ENCODE data around the gene OR2A5. TPM values are rescaled to one million over a fixed set of nuclear protein-coding genes. Genes with fewer than 3 reads are reported as not detected.

The OR2A5 gene
- total RNA-seq, 1 donor from 2014 or later, result not detected

GRCh38 chr7:144057954-144058353 lies 9.2 kb downstream of the OR2A5 start:
- no peak for TF ChIP-seq CTCF (IDR thresholded peaks at IDR 0.05; ENCODE audit: insufficient read depth, low read length, severe bottlenecking)
- Histone ChIP-seq H3K36me3 (ENCODE audit: control insufficient read depth, insufficient read depth, low read length) (no peaks in the 10 kb centered on the region), H3K4me3 (ENCODE audit: low read depth, low read length) (no peak overlapping the region), H3K27me3 (ENCODE audit: control insufficient read depth, insufficient read depth, low read length) (no peaks in the 10 kb centered on the region)
- FAIRE-seq, result no peak
- no peak for DNase-seq (ENCODE audit: low read depth)

GRCh38 chr7:144063710-144064109 lies 15.0 kb downstream of the OR2A5 start:
- FAIRE-seq (no peak), DNase-seq (ENCODE audit: low read depth) (no peak)
- peak; percentile 25 for TF ChIP-seq CTCF (IDR thresholded peaks at IDR 0.05; ENCODE audit: insufficient read depth, low read length, severe bottlenecking)
- no peaks in the 10 kb centered on the region for H3K36me3 ChIP-seq (ENCODE audit: control insufficient read depth, insufficient read depth, low read length)
- no peaks in the 10 kb centered on the region for H3K27me3 ChIP-seq (ENCODE audit: control insufficient read depth, insufficient read depth, low read length)
- H3K4me3 ChIP-seq (ENCODE audit: low read depth, low read length), result no peak overlapping the region

- Histone ChIP-seq H3K36me3 (ENCODE audit: control insufficient read depth, insufficient read depth, low read length) (no peaks in the 10 kb centered on the region), H3K4me3 (ENCODE audit: low read depth, low read length) (no peak within 1 kb of the TSS), H3K27me3 (ENCODE audit: control insufficient read depth, insufficient read depth, low read length) (no peaks in the 10 kb centered on the region)
- DNase-seq (ENCODE audit: low read depth), result no peak
- TF ChIP-seq CTCF (IDR thresholded peaks at IDR 0.05; ENCODE audit: insufficient read depth, low read length, severe bottlenecking), result no peak
- no peak for FAIRE-seq
Observed at GRCh38 chr7:144069511-144069910, 20.8 kb downstream of the OR2A5 start, which contains the start of gene OR2A25. TSS of gene OR2A25 (plus strand) at chr7:144069811. CDS start at chr7:144074220, 4,409 bp downstream.

- no peaks in the 10 kb centered on the region for H3K27me3 ChIP-seq (ENCODE audit: control insufficient read depth, insufficient read depth, low read length)
- DNase-seq (ENCODE audit: low read depth) (no peak), FAIRE-seq (no peak)
- no peaks in the 10 kb centered on the region for H3K36me3 ChIP-seq (ENCODE audit: control insufficient read depth, insufficient read depth, low read length)
- TF ChIP-seq CTCF (IDR thresholded peaks at IDR 0.05; ENCODE audit: insufficient read depth, low read length, severe bottlenecking), result no peak
- no peak overlapping the region for H3K4me3 ChIP-seq (ENCODE audit: low read depth, low read length)
Observed at GRCh38 chr7:144069953-144070352, 21.2 kb downstream of the OR2A5 start.

- DNase-seq (ENCODE audit: low read depth) (no peak), FAIRE-seq (no peak)
- no peaks in the 10 kb centered on the region for H3K27me3 ChIP-seq (ENCODE audit: control insufficient read depth, insufficient read depth, low read length)
- H3K36me3 ChIP-seq (ENCODE audit: control insufficient read depth, insufficient read depth, low read length), result no peaks in the 10 kb centered on the region
- H3K4me3 ChIP-seq (ENCODE audit: low read depth, low read length), result no peak overlapping the region
- no peak for TF ChIP-seq CTCF (IDR thresholded peaks at IDR 0.05; ENCODE audit: insufficient read depth, low read length, severe bottlenecking)
Observed at GRCh38 chr7:144074374-144074773, 25.6 kb downstream of the OR2A5 start.

DNA sequence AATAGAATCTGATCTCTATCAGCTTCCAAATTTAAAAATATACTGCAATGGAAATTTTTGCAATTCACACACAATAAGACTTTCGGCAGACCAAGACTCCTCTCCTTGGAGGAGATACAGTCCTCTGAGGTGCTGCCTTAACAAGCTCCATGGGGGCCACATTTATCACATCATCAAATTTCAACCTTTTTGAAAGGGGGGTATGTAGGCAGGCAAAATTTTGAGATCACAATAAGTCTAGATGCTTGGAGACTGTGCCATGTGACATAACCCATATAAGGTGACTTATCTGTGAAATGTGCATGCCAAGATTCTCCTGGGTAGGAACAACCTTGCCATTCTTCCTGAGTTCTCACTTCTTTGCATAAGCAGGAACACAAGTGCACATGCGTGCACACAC lies 37.2 kb downstream of the OR2A5 start, which contains the start of gene OR2A12:
Gene OR2A12, plus strand, starts transcription at position 301 of the 400 bp plus-strand sequence. CDS start 8,830 bp downstream, outside the sequence.
- FAIRE-seq (no peak), DNase-seq (ENCODE audit: low read depth) (no peak)
- no peak for TF ChIP-seq CTCF (IDR thresholded peaks at IDR 0.05; ENCODE audit: insufficient read depth, low read length, severe bottlenecking)
- no peak within 1 kb of the TSS for H3K4me3 ChIP-seq (ENCODE audit: low read depth, low read length)
- H3K36me3 ChIP-seq (ENCODE audit: control insufficient read depth, insufficient read depth, low read length), result no peaks in the 10 kb centered on the region
- H3K27me3 ChIP-seq (ENCODE audit: control insufficient read depth, insufficient read depth, low read length), result no peaks in the 10 kb centered on the region

Measured in bronchial epithelial cell (primary cell).